ENCODE measurements around the gene COL4A3.

The COL4A3 gene

GRCh38 chr2:227238238-227239237 is 74.1 kb downstream of the COL4A3 start:
- Histone ChIP-seq H3K4me3 (ENCODE audit: low read depth, low read length) (no peak overlapping the region), H3K27ac (ENCODE audit: low read depth, low read length) (no peak overlapping the region), H3K4me1 (ENCODE audit: control insufficient read depth, insufficient read depth, low read length) (peaks cover 18% of the 10 kb centered on the region), H3K36me3 (ENCODE audit: control insufficient read depth, insufficient read depth, low read length) (no peaks in the 10 kb centered on the region), H3K9ac (ENCODE audit: low read depth, low read length) (no peak overlapping the region), H3K9me3 (ENCODE audit: control insufficient read depth, insufficient read depth, low read length) (no peaks in the 10 kb centered on the region), H3K27me3 (ENCODE audit: control insufficient read depth, insufficient read depth, low read length) (no peaks in the 10 kb centered on the region)

GRCh38 chr2:227241005-227241404 is 76.6 kb downstream of the COL4A3 start:
- Histone ChIP-seq H3K9ac (ENCODE audit: low read depth, low read length) (no peak overlapping the region; the same call in 1 of the 2 replicates), H3K36me3 (ENCODE audit: control insufficient read depth, insufficient read depth, low read length) (no peaks in the 10 kb centered on the region), H3K9me3 (ENCODE audit: control insufficient read depth, insufficient read depth, low read length) (no peaks in the 10 kb centered on the region), H3K27me3 (ENCODE audit: control insufficient read depth, insufficient read depth, low read length) (no peaks in the 10 kb centered on the region), H3K4me3 (ENCODE audit: low read depth, low read length) (no peak overlapping the region), H3K4me1 (ENCODE audit: control insufficient read depth, insufficient read depth, low read length) (peaks cover 18% of the 10 kb centered on the region), H3K27ac (ENCODE audit: low read depth, low read length) (peak overlapping the region; percentile 37)

GRCh38 chr2:227248876-227249275 is 84.5 kb downstream of the COL4A3 start:
- Histone ChIP-seq H3K27ac (ENCODE audit: low read depth, low read length) (no peak overlapping the region), H3K4me1 (ENCODE audit: control insufficient read depth, insufficient read depth, low read length) (peaks cover 11% of the 10 kb centered on the region; the same call in 1 of the 2 replicates), H3K27me3 (ENCODE audit: control insufficient read depth, insufficient read depth, low read length) (no peaks in the 10 kb centered on the region), H3K4me3 (ENCODE audit: low read depth, low read length) (no peak overlapping the region), H3K36me3 (ENCODE audit: control insufficient read depth, insufficient read depth, low read length) (no peaks in the 10 kb centered on the region), H3K9me3 (ENCODE audit: control insufficient read depth, insufficient read depth, low read length) (no peaks in the 10 kb centered on the region), H3K9ac (ENCODE audit: low read depth, low read length) (no peak overlapping the region)

GRCh38 chr2:227252831-227253230 is 88.4 kb downstream of the COL4A3 start:
- no peaks in the 10 kb centered on the region for H3K27me3 ChIP-seq (ENCODE audit: control insufficient read depth, insufficient read depth, low read length)
- no peak overlapping the region for H3K9ac ChIP-seq (ENCODE audit: low read depth, low read length)
- peaks cover 11% of the 10 kb centered on the region; the same call in 1 of the 2 replicates for H3K4me1 ChIP-seq (ENCODE audit: control insufficient read depth, insufficient read depth, low read length)
- no peaks in the 10 kb centered on the region for H3K36me3 ChIP-seq (ENCODE audit: control insufficient read depth, insufficient read depth, low read length)
- no peak overlapping the region for H3K4me3 ChIP-seq (ENCODE audit: low read depth, low read length)
- no peak overlapping the region for H3K27ac ChIP-seq (ENCODE audit: low read depth, low read length)
- H3K9me3 ChIP-seq (ENCODE audit: control insufficient read depth, insufficient read depth, low read length), result no peaks in the 10 kb centered on the region

GRCh38 chr2:227256605-227257004 is 92.2 kb downstream of the COL4A3 start:
- Histone ChIP-seq H3K4me1 (ENCODE audit: control insufficient read depth, insufficient read depth, low read length) (0 out of 2 replicates have a peak, but pooled peaks cover 5% of the 10 kb centered on the region), H3K9me3 (ENCODE audit: control insufficient read depth, insufficient read depth, low read length) (no peaks in the 10 kb centered on the region), H3K4me3 (ENCODE audit: low read depth, low read length) (no peak overlapping the region), H3K27me3 (ENCODE audit: control insufficient read depth, insufficient read depth, low read length) (no peaks in the 10 kb centered on the region), H3K9ac (ENCODE audit: low read depth, low read length) (no peak overlapping the region), H3K27ac (ENCODE audit: low read depth, low read length) (no peak overlapping the region), H3K36me3 (ENCODE audit: control insufficient read depth, insufficient read depth, low read length) (no peaks in the 10 kb centered on the region)

GRCh38 chr2:227257820-227258219 is 93.4 kb downstream of the COL4A3 start:
- no peak overlapping the region for H3K27ac ChIP-seq (ENCODE audit: low read depth, low read length)
- H3K4me3 ChIP-seq (ENCODE audit: low read depth, low read length), result no peak overlapping the region
- 0 out of 2 replicates have a peak, but pooled peaks cover 2% of the 10 kb centered on the region for H3K4me1 ChIP-seq (ENCODE audit: control insufficient read depth, insufficient read depth, low read length)
- H3K9me3 ChIP-seq (ENCODE audit: control insufficient read depth, insufficient read depth, low read length), result no peaks in the 10 kb centered on the region
- H3K27me3 ChIP-seq (ENCODE audit: control insufficient read depth, insufficient read depth, low read length), result no peaks in the 10 kb centered on the region
- H3K9ac ChIP-seq (ENCODE audit: low read depth, low read length), result no peak overlapping the region
- H3K36me3 ChIP-seq (ENCODE audit: control insufficient read depth, insufficient read depth, low read length), result no peaks in the 10 kb centered on the region

GRCh38 chr2:227260041-227260440 is 95.6 kb downstream of the COL4A3 start:
- no peak overlapping the region for H3K9ac ChIP-seq (ENCODE audit: low read depth, low read length)
- H3K27ac ChIP-seq (ENCODE audit: low read depth, low read length), result no peak overlapping the region
- H3K9me3 ChIP-seq (ENCODE audit: control insufficient read depth, insufficient read depth, low read length), result no peaks in the 10 kb centered on the region
- no peaks in the 10 kb centered on the region for H3K27me3 ChIP-seq (ENCODE audit: control insufficient read depth, insufficient read depth, low read length)
- no peaks in the 10 kb centered on the region for H3K36me3 ChIP-seq (ENCODE audit: control insufficient read depth, insufficient read depth, low read length)
- no peaks in the 10 kb centered on the region for H3K4me1 ChIP-seq (ENCODE audit: control insufficient read depth, insufficient read depth, low read length)
- H3K4me3 ChIP-seq (ENCODE audit: low read depth, low read length), result no peak overlapping the region

GRCh38 chr2:227267410-227268115 is 103.1 kb downstream of the COL4A3 start:
- H3K27ac ChIP-seq (ENCODE audit: low read depth, low read length), result no peak overlapping the region

GRCh38 chr2:227280895-227281294 is 116.5 kb downstream of the COL4A3 start:
- H3K9me3 ChIP-seq (ENCODE audit: control insufficient read depth, insufficient read depth, low read length), result no peaks in the 10 kb centered on the region
- no peaks in the 10 kb centered on the region for H3K27me3 ChIP-seq (ENCODE audit: control insufficient read depth, insufficient read depth, low read length)
- H3K36me3 ChIP-seq (ENCODE audit: control insufficient read depth, insufficient read depth, low read length), result no peaks in the 10 kb centered on the region
- no peak overlapping the region for H3K9ac ChIP-seq (ENCODE audit: low read depth, low read length)
- H3K4me1 ChIP-seq (ENCODE audit: control insufficient read depth, insufficient read depth, low read length), result no peaks in the 10 kb centered on the region
- H3K4me3 ChIP-seq (ENCODE audit: low read depth, low read length), result no peak overlapping the region
- no peak overlapping the region for H3K27ac ChIP-seq (ENCODE audit: low read depth, low read length)

More at GRCh38 chr2:227267410-227268115, 103.1 kb downstream of the COL4A3 start:
- H3K9ac ChIP-seq (ENCODE audit: low read depth, low read length), result no peak overlapping the region
- H3K9me3 ChIP-seq (ENCODE audit: control insufficient read depth, insufficient read depth, low read length), result no peaks in the 10 kb centered on the region
- H3K27me3 ChIP-seq (ENCODE audit: control insufficient read depth, insufficient read depth, low read length), result no peaks in the 10 kb centered on the region
- no peaks in the 10 kb centered on the region; the same call in 1 of the 2 replicates for H3K4me1 ChIP-seq (ENCODE audit: control insufficient read depth, insufficient read depth, low read length)
- H3K4me3 ChIP-seq (ENCODE audit: low read depth, low read length), result no peak overlapping the region
- no peaks in the 10 kb centered on the region for H3K36me3 ChIP-seq (ENCODE audit: control insufficient read depth, insufficient read depth, low read length)

- no peak overlapping the region for H3K4me3 ChIP-seq (ENCODE audit: low read depth, low read length)
- H3K36me3 ChIP-seq (ENCODE audit: control insufficient read depth, insufficient read depth, low read length), result no peaks in the 10 kb centered on the region
- H3K9ac ChIP-seq (ENCODE audit: low read depth, low read length), result no peak overlapping the region
- no peaks in the 10 kb centered on the region for H3K4me1 ChIP-seq (ENCODE audit: control insufficient read depth, insufficient read depth, low read length)
- no peaks in the 10 kb centered on the region for H3K27me3 ChIP-seq (ENCODE audit: control insufficient read depth, insufficient read depth, low read length)
- H3K9me3 ChIP-seq (ENCODE audit: control insufficient read depth, insufficient read depth, low read length), result no peaks in the 10 kb centered on the region
- no peak overlapping the region for H3K27ac ChIP-seq (ENCODE audit: low read depth, low read length)
These were observed 121.4 kb downstream of the COL4A3 start for GRCh38 chr2:227285741-227286236.
